ENCODE results near the gene LAMC1. TPM values are rescaled to one million over a fixed set of nuclear protein-coding genes. Genes with fewer than 3 reads are reported as not detected.

Gene LAMC1
- total RNA-seq, 1 experiment from 2014 or later, result 71.5 TPM

DNA sequence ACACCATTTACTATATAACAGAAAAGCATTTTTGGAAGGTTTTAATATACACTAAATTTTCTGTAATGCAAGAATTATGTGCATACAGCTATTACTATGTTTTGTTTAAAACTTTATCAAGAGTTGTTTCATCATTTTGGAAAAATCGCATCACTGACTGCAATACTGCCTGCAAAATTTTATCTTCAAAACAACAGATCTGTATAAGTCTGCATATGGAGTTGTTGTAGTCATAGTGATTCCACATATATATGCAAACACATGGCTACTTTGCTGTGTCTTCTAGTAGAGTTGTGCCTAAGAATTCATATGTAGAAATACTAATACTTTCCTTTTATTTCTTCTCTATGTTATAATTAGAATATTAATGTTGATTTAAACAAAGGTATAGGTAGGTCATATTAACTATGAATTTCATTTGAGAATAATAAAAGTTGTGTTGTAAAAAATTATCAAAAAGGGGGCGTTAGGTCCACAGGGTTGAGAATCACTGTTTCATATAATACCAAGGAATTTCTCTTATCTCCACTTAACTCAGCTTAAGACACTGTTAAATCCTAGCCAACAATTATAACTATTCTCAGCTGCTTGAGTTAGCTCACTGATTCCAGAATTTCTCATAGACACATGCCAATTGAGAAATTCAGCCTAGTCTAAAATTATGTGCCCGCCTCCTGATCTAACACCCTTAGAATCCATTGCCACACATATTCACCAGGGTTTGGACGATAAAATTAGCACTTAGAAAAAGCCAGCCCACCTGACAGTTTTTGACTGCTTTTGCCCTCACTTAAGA is 22.9 kb upstream of the LAMC1 start:
- no peaks in the 10 kb centered on the region for H3F3A ChIP-seq (ENCODE audit: low read length, unreplicated experiment)
- no peaks in the 10 kb centered on the region for H3K9me2 ChIP-seq (replicated peaks; ENCODE audit: low read length)
- ChIA-PET POLR2A (ENCODE audit: unreplicated experiment) (no interaction called here), CTCF (no interaction called here)
- no peaks in the 10 kb centered on the region for H4K20me1 ChIP-seq (ENCODE audit: low read length)
- H3K4me3 ChIP-seq (ENCODE audit: low read length), result no peak overlapping the region
- 0 out of 2 replicates have a peak, but pooled peaks cover 3% of the 10 kb centered on the region for H3K4me1 ChIP-seq (ENCODE audit: insufficient read depth, low read length)
- TF ChIP-seq EZH2phosphoT487 (IDR thresholded peaks at IDR 0.05; ENCODE audit: borderline replicate concordance, low read length), result no peak
- TF ChIP-seq, protein P1, sequence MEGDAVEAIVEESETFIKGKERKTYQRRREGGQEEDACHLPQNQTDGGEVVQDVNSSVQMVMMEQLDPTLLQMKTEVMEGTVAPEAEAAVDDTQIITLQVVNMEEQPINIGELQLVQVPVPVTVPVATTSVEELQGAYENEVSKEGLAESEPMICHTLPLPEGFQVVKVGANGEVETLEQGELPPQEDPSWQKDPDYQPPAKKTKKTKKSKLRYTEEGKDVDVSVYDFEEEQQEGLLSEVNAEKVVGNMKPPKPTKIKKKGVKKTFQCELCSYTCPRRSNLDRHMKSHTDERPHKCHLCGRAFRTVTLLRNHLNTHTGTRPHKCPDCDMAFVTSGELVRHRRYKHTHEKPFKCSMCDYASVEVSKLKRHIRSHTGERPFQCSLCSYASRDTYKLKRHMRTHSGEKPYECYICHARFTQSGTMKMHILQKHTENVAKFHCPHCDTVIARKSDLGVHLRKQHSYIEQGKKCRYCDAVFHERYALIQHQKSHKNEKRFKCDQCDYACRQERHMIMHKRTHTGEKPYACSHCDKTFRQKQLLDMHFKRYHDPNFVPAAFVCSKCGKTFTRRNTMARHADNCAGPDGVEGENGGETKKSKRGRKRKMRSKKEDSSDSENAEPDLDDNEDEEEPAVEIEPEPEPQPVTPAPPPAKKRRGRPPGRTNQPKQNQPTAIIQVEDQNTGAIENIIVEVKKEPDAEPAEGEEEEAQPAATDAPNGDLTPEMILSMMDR (conservative IDR thresholded peaks at IDR 0.05; ENCODE audit: low read depth, low read length), result no peak
- TF ChIP-seq EZH2 (IDR thresholded peaks at IDR 0.05; ENCODE audit: low read length, unreplicated experiment), result no peak
- no peaks in the 10 kb centered on the region for H3K36me3 ChIP-seq (ENCODE audit: low read depth, low read length)
- H3K27ac ChIP-seq (ENCODE audit: low read length), result no peak overlapping the region
- no peak for ATAC-seq
- H2AFZ ChIP-seq (ENCODE audit: low read length), result no peak overlapping the region
- no peaks in the 10 kb centered on the region for H3K9me3 ChIP-seq (ENCODE audit: low read length)
- no peak for DNase-seq
- H3K79me2 ChIP-seq (ENCODE audit: low read length), result no peaks in the 10 kb centered on the region
- no TSS peak for BruUV-seq (replicated peaks)
- no peak overlapping the region for H3K9ac ChIP-seq (ENCODE audit: low read length)
- no peak overlapping the region for H3K4me2 ChIP-seq (ENCODE audit: low read length)
- intact Hi-C loops (cut with micrococcal nuclease), result no loop called here
- no peaks in the 10 kb centered on the region for H3K27me3 ChIP-seq (ENCODE audit: low read length)

DNA sequence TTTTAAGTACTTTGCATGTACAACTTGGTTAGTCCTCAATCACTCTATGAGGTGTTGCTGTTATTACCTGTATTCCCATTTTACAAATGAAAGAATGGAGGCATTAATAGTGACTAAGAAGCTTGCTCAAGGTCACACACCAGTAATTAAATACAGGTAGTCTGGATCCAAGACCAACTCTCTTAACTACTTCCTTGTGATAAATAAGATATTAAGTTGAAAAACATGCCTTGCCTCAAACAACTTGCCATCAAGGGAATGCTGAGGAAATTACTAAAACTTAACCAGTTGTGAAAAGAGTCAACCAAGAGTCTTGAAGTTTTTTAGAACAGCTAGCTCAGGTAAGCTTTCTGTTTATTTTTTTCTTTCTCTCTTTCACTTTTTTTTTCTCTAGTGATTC is 21.0 kb upstream of the LAMC1 start:
- ATAC-seq (no peak), DNase-seq (no peak)
- Histone ChIP-seq H2AFZ (ENCODE audit: low read length) (no peak overlapping the region), H3K27me3 (ENCODE audit: low read length) (no peaks in the 10 kb centered on the region), H3K4me1 (ENCODE audit: insufficient read depth, low read length) (0 out of 2 replicates have a peak, but pooled peaks cover 3% of the 10 kb centered on the region), H4K20me1 (ENCODE audit: low read length) (no peaks in the 10 kb centered on the region), H3K27ac (ENCODE audit: low read length) (no peak overlapping the region), H3K4me3 (ENCODE audit: low read length) (no peak overlapping the region), H3K36me3 (ENCODE audit: low read depth, low read length) (no peaks in the 10 kb centered on the region), H3K79me2 (ENCODE audit: low read length) (no peaks in the 10 kb centered on the region), H3K4me2 (ENCODE audit: low read length) (no peak overlapping the region), H3K9me2 (replicated peaks; ENCODE audit: low read length) (no peaks in the 10 kb centered on the region), H3K9me3 (ENCODE audit: low read length) (no peaks in the 10 kb centered on the region), H3F3A (ENCODE audit: low read length, unreplicated experiment) (no peaks in the 10 kb centered on the region), H3K9ac (ENCODE audit: low read length) (no peak overlapping the region)
- BruUV-seq (replicated peaks), result no TSS peak
- TF ChIP-seq EZH2 (IDR thresholded peaks at IDR 0.05; ENCODE audit: low read length, unreplicated experiment), result no peak
- TF ChIP-seq, protein P1 (conservative IDR thresholded peaks at IDR 0.05; ENCODE audit: low read depth, low read length), result no peak
- TF ChIP-seq EZH2phosphoT487 (IDR thresholded peaks at IDR 0.05; ENCODE audit: borderline replicate concordance, low read length), result no peak
- ChIA-PET POLR2A (ENCODE audit: unreplicated experiment) (interaction anchor here (0.7 kb wide), 1 partner anchor 233 kb away, joined by 9 read pairs; no protein-coding TSS in a partner anchor), CTCF (no interaction called here)
- intact Hi-C loops (cut with micrococcal nuclease), result no loop called here

DNA sequence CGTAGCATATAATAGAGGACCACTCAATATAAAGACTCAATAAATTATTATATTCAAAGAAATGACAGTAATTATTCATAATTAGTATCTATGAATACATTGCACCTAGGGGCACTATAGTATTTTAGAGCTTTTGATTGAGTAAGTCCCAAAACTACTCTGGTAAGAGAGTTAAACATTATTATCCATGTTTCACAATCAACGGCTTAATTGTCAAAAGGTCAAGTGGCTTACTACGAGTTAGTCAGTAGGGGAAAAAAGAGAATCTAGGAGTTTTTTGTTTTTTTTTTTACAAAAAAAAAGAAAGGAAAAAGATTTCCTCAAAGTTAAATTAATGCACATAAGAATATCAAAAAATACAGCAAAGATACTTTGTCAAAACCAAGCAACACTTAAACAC is 20.4 kb upstream of the LAMC1 start:
- no peak for ATAC-seq
- CTCF ChIA-PET, result no interaction called here
- TF ChIP-seq, protein P1 (conservative IDR thresholded peaks at IDR 0.05; ENCODE audit: low read depth, low read length), result no peak
- TF ChIP-seq EZH2 (IDR thresholded peaks at IDR 0.05; ENCODE audit: low read length, unreplicated experiment) (no peak), EZH2phosphoT487 (IDR thresholded peaks at IDR 0.05; ENCODE audit: borderline replicate concordance, low read length) (no peak)

More for the DNA sequence above, 20.4 kb upstream of the LAMC1 start:
- POLR2A ChIA-PET (ENCODE audit: unreplicated experiment), result interaction anchor here (0.7 kb wide), 1 partner anchor 232 kb away, joined by 9 read pairs; no protein-coding TSS in a partner anchor
- no peaks in the 10 kb centered on the region for H3K79me2 ChIP-seq (ENCODE audit: low read length)
- H3K27ac ChIP-seq (ENCODE audit: low read length), result no peak overlapping the region
- no peaks in the 10 kb centered on the region for H3K36me3 ChIP-seq (ENCODE audit: low read depth, low read length)
- H3K9me3 ChIP-seq (ENCODE audit: low read length), result no peaks in the 10 kb centered on the region
- DNase-seq, result no peak
- H3K9me2 ChIP-seq (replicated peaks; ENCODE audit: low read length), result no peaks in the 10 kb centered on the region
- no peak overlapping the region for H3K4me2 ChIP-seq (ENCODE audit: low read length)
- BruUV-seq (replicated peaks), result no TSS peak
- intact Hi-C loops (cut with micrococcal nuclease), result no loop called here
- H3K4me3 ChIP-seq (ENCODE audit: low read length), result no peak overlapping the region
- no peaks in the 10 kb centered on the region for H3F3A ChIP-seq (ENCODE audit: low read length, unreplicated experiment)
- no peak overlapping the region for H2AFZ ChIP-seq (ENCODE audit: low read length)
- no peaks in the 10 kb centered on the region for H4K20me1 ChIP-seq (ENCODE audit: low read length)
- H3K4me1 ChIP-seq (ENCODE audit: insufficient read depth, low read length), result 0 out of 2 replicates have a peak, but pooled peaks cover 3% of the 10 kb centered on the region
- no peak overlapping the region for H3K9ac ChIP-seq (ENCODE audit: low read length)
- no peaks in the 10 kb centered on the region for H3K27me3 ChIP-seq (ENCODE audit: low read length)

All from PC-3 (cell line).